ENCODE data around the gene EID1.
"Not testable (repeated sequence)": the region's sequence is repeated elsewhere in the genome, so short reads cannot be mapped to it uniquely, and the experiment has no call there.

EID1 gene

DNA sequence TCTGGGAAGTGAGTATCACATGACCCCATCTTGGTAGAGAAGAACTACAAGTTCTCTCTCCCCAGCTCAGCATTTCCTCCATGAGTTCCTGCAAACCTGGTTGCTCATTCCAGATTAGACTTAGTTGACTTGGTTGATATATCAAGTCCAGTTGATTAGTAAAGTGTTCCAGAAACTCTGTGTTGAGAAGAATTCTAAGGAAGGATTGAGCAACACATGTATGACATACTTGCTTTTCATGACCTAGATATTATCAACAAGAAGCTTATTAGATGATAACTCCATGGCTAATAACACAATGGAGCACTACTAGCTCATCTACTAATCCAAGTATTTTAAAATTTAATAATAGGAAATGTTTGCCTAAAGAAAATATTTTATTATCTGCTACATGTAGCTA is 6.4 kb upstream of the EID1 start:
- no peak for DNase-seq

DNA sequence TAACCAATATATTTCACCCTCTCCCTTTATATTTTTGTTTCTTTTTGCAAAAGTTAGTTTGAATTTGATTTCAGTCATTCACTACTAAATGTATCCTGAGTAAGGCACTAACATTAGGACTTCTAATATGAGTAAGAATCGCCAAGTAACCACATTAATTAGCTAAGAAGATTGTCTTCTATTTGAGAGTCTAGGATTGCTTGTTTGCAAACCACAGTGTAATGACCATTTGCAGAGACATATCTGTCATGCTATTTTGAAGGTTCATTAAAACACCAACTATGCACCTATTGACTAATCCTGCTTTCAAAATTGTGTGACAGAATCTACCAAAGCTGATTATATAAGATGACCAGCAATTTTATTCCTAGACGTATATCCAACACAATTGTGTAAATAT is 5.3 kb upstream of the EID1 start:
- no peak for DNase-seq

DNA sequence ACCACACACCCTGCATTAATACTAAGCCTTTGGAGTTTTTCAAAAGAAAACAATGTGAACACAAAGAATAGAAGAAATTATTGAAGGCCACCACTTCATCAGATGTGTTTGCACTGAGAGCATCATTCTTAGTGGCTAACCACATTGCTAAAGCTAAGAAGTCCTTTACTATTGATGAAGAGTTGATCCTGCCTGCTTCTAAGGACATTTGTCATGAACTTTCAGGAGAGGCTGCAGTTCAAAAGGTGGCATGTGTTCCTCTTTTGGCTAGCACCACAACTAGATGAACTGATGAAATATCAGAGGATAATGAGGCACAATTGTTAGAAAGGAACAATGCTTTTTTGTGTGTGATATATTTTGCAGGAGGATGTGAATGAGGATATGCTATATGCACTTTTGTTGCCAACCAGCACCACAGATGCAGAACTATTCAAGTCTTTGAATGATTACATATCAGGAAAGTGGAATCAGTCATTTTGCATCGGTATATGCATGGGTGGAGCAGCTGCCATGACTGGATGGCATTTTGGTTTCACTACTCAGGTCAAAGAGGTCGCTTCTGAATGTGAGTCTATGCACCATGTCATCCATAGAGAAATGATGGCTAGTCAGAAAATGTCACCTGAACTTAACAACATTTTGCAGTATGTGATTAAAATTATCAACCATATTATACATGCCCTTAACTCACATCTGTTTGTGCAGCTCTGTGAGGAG is 2.5 kb upstream of the EID1 start:
- DNase-seq: peak in 1 of 2 experiments; percentile 5

DNA sequence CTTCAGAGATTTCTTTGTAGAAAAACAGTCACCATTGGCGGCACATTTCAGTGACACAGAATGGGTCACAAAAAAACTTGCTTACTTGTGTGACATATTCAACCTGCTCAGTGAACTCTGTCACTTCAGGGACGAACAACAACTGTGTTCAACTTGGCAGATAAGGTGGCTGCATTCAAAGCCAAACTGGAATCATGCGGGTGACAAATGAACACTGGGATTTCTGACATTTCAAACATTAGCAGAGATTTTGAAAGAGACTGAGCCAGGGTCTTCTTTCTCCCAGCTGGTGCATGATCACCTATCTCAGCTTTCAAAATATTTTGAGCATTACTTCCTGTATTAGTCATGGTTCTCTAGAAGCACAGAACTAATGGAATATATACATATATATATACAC is 1.9 kb upstream of the EID1 start:
- DNase-seq: no peak

DNA sequence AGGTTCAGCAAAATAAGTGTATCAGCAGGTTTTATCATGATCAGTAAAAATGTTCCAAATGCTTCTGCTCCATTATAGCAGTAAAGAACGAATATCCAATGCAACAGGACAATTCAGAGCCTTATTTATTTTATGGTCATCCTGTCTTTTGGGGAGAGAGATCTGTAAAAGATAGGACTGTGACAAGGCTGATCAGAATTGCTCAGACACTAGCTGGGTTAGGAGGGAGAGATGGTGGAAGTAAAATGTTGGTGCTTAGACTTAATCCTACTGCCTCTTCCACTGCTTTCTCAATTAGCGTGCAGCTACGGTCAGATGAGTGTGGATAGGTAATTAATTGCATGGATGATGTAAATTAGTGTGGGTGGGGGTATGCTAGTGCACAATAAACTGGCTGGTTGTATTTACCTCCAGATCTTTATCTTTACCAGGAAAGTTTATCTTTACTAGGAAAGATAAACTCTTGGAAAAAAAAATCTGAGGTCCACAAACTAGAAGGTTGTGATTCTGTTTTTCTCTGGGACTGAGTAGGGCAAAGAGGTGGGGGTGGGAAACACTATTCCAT is 2.2 kb downstream of the EID1 start:
- no peak for DNase-seq

DNA sequence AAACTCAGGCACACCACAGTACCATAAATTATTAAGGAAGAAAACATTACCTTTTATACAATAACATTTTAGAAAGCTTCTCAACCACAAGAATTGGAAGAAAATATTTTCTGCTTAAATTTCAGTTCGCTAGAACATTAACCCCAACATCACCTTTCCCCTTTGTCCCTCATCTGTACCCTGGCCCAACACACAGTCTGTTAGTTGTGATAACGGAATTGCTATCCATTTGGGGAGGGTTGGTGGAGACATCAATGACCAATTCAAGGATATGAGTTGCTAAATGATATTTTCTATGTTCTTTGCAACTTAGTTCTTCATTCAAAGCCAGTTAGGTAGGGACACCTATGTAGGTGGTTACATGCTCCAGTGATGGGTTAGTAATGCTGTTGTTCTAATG is 5.8 kb downstream of the EID1 start:
- DNase-seq: no peak

DNA sequence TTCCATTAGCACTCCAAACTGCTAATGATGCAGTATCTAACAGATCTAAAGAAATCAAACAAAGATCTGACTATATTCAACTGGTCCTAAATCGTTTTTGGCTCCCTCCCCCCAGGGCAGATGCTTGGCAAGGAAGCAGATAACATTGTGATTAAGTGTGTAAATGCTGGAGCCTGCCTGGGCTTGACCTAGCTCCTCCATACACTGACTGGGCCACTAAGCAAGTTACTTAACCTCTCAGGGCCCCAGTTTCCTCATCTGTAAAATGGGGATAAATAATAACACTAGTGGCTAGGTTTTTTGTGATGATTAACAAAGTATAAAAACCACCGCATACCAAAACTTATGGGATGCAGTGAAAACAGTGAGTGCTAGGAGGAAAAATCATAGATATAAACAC is 9.2 kb downstream of the EID1 start:
- no peak for DNase-seq

DNA sequence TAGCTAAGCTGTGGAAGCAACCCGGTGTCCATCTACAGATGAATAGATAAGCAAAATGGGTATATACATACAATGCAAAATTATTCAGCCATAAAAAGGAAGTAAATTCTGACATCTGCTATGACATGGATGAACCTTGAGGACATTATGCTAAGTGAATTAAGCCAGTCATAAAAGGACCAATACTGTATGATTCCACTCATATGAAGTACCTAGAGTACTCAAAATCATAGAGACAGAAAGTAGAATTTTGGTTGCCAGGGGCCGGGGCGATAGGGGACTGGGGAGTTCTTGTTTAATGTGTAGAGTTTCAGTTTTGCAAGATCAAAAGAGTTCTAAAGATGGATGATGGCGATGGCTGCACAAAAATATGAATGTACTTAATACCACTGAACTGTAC is 10.3 kb downstream of the EID1 start:
- DNase-seq: no peak

DNA sequence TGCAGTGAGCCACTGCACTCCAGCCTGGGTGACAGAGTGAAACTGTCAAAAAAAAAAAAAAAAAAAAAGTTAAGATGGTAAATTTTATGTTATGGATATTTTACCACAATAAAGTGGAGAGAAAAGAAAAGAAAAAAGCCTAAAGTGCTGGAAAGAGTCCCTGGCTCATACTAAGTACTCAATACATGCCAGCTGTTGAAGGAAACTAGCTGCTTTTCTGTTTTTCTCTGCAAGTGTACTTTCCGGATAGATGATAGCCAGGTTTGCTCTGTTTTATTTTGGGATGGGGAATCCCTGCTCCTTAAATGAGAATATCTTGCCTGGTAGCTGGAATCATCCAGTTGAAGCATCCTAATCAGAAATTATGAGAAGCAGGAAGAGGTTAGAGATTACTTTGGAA is 10.9 kb downstream of the EID1 start:
- no peak for DNase-seq

DNA sequence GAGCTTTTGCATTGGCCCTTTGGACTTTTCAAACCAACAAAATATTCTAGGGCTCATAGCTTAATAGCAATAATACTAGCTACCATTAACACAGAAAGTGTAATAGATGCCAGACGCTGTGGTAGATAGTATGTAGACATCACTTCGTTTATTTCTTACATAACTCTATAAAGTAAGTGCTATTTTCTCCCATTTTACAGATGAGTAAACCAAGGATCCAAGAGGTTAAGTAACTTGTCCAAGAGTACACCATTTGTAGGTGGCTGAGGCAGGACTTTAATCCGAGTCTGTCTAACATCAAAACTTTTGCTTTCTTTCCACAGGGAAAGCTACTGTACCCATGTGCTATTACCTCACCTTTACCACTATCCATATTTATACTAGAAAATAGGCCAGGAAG is 12.0 kb downstream of the EID1 start:
- no peak for DNase-seq

DNA sequence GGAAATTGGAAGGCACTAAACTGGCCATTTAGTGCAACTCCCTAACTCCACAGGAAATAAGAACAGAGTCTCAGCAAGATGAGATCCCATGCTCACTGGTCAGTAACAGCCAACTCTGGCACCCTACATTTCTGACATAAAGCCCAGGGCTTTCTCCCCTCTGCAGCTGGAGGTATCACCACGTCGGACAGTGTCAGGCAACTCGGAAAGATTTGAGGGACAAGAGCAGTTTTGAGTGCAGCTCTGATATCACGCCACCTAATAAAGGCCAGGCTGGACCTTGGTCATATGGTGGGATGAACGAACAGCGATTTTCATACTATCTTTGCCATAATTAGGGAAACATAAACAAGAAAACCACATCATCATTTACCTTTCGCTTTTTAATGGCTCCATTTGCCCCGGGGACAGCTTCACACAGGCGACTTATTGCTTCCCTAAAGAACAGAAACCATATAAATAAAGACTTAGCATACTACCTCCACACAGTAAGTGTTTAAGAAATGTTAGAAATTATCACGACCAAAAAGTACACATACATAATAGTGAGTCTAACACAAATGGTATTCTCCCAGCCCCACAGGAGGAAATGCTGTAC is 12.5 kb downstream of the EID1 start:
- no peak for DNase-seq

DNA sequence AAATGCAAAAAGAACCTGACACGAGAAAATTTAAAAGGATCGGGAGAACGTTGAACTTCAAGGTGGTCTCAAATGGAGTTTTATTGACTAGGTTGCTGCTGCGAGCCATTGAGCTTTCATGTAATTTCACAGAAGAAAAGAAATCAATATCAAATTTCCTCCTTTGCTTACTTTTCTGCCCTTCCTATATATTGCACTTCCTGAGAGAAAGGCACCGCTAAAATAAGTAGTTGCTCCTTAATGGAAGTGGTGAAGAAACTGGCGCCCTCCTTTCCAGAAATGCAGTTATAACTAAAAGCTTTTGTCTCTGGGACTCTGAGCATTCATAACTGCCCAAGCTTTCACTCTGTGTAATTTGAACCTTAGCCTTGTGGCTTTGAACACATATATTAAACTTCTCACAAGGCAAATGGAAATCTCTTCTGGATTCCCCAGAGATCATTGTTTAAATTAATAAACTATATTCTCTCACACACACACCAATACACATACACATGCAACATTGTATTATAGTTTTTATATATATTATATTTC is 13.4 kb downstream of the EID1 start:
- DNase-seq: no peak

DNA sequence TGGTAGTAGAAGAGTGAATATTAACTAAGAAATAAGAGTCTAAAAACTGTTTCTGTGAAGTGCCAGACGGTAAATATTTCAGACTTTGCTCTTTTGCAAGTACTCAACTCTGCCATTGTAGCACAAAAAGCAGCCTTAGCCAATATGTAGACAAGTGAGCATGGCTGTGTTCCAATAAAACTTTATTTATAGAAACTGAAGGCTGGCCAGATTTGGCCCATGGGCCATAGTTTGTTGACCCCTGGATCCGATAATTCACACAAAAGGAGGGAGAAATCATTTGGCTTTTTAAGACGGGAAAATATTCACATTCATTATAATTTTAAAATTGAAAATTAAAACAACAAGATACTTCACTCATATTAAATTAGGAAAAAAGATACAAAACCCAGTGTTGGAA is 15.4 kb downstream of the EID1 start:
- no peak for DNase-seq

DNA sequence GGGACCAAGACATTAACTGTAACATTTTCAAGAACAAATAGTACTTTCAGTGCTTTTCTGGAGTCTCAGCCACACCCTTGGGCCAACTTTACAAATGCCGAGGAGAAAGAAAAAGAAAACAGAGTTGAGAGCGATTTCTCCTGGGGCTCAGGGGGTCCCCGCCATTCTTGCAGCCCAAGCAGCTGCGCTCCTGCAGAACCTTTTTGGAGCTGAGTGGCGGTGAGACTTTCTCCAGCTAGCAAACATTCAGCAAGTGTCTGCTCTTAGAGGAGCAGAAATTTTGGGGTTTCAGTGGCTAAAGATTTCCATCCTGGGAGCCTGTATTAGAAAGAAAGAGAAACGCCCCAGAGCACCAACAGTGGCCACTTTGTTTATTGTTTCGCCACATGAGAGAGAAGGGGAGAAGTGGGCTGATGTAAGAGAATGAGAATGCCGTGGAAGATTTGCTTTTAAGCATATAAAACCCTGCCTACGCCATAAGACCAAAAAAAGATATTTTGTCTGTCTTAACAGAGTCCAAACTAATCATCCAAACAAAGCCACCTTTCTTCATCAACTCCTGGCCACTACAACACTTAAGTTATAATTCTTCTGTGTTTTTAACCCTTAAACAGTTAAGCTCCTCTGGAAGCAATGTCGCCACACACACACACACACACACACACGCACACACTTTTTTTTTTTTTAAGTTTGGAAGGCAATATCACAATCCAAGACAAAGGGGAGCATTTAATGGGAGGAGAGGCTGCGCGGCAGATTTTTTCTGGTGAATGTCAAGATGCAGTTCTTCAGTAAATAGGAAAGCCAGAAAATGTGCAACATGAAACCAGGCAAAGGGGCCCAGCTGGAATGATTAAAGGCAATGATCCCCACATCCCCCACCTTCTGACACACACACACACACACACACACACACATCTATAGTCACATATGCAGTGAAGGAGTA is 19.2 kb downstream of the EID1 start:
- no peak for DNase-seq

DNA sequence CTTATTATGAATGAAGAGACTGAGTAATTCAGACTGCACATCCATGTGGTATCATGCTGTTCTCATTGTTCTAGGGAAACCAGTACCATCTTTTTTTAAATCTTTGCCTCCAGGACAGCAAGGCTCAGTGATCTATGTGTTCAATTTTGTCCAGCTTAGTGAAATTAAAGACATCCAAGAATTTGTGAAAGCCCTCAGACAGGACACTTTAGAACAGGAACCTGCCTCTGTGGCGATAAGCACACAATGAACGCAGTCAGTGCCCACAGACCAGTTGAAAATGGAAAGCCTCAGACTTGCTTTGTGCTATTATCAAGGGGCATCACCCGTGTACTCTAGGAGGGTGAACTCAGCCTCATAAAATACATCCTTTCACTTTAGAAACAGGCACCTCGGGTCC is 20.1 kb downstream of the EID1 start:
- DNase-seq: no peak

DNA sequence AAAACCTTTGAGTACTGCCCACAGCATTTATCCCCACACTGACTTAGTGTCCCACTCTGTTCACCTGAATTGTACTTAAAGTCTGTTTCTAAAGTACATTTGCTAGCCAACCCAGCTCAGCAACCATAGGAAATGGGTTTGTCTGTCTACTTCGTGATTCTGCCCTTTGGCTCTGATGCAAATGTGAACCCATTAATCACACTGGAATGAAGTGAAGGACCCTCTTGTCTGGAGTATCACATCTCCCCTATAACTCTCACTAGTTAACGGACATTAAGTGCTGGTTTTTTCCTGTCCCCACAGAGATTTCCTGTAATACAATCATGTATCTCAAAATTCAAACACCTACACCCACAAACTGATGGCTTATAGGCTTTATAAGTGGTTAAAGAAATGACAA is 20.5 kb downstream of the EID1 start:
- no peak for DNase-seq

DNA sequence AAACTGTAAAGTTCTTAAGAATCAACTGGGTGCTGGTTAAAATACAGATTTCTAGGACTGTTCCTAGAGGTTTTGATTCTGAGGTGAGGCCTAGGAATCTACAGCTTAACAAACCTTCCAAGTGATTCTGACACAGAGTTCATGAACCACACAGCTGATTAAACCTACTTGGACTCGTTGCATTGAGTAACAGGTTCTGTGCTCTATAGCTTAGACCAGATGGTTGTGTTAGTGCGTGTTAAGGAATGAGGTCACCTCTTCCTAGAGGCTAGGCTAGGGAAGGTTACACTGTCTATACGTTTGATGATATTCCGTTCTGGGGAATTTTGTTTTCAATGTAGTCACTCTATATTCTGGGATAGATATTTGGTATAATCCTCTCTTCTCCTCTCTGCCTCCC is 21.9 kb downstream of the EID1 start:
- no peak for DNase-seq

DNA sequence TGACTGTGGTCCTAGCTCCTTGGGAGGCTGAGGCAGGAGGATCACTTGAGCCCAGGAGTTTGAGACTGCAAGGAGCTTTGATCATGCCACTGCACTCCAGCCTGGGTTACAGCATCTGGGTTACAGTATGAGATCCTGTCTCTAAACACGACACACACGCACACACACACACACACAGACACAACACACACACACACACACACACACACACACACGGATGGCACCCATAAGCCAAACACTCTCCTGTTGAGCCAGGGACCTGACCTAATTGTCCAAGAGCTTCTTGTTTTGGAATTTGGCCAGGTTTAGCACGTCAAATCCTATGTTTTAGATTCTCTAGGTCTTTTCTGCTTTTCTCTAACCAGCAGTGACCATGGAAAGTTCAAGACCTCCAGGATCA is 26.8 kb downstream of the EID1 start:
- no peak for DNase-seq

DNA sequence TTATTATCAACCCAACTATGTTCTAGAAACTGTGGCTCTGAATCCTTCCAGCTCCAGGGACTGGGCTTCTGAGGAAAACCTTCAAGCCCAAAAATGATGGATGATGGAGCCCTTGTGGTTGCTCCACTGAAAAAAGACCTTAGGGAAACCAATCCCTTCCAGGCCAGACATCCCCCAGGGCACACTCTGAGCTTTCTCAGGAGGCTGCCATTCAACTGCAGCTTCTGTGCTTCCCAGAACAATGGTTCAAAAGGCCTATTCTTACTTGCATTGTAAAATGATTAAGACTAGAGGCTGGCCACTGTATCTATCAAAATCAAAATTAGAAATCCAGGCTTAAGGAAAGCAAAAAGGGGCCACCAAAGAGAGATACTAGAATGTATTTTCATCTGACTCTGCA is 27.3 kb downstream of the EID1 start:
- no peak for DNase-seq

DNA sequence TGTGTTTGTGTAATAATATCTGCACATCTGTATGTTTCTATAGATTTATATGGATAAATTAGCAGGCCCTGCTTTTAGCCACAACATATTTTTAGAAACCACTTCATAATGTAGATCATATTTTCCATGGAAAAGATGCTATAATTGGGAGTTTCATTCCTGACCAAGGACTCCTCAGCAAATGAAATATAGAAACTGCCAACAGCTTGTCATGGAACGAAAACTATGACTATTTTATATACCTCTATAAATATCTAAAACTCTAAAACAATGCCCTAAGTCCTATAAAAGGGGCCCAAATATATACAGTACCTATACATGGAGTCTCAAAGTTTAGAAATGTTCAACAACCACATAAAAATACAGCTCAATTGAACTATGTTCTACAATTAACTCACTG is 27.9 kb downstream of the EID1 start:
- no peak for DNase-seq

DNA sequence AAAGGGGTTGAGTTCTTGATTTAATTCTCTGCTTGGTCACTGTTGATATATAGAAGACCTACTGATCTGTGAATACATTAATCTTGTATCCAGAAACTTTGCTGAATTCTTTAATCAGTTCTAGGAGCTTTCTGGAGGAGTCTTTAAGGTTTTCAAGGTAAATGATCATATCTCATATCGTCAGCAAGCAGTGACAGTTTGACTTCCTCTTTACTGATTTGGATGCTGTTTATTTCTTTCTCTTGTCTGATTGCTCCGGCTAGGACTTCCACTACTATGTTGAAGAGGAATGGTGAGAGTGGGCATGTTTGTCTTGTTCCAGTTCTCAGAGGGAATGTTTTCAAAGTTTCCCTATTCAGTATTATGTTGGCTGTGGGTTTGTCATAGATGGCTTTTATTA is 31.4 kb downstream of the EID1 start:
- not testable (repeated sequence) for DNase-seq

DNA sequence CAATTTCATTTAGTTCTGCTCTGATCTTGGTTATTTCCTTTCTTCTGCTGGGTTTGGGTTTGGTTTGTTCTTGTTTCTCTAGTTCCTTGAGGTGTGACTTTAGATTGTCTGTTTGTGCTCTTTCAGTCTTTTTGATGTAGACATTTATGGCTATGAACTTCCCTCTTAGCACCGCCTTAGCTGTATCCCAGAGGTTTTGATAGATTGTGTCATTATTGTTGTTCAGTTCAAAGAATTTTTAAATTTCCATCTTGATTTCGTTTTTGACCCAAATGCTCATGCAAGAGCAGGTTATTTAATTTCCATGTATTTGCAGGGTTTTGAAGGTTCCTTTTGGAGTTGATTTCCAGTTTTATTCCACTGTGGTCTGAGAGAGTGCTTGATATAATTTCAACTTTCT is 32.6 kb downstream of the EID1 start:
- not testable (repeated sequence) for DNase-seq

DNA sequence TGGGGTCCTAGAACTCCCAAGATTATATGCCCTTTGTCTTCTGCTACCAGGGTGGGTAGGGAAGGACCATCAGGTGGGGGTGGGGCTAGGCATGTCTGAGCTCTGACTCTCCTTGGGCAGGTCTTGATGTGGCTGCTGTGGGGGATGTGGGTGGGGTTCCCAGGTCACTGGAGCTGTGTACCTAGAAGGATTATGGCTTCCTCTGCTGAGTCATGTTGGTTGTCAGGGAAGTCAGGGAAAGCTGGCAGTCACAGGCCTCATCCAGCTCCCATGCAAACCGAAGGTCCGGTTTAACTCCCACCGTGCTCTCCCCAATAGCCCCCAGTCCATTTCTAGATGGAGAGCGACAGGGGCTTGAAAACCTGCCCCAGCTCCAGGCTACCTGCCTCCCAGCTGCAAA is 35.2 kb downstream of the EID1 start:
- DNase-seq: no peak

All from AML-193 (cell line).